WTC11 (cell line): ENCODE measurements around the gene RPL36AL. TPM values are rescaled to one million over a fixed set of nuclear protein-coding genes. Genes with fewer than 3 reads are reported as not detected.
"Not testable (repeated sequence)": the region's sequence is repeated elsewhere in the genome, so short reads cannot be mapped to it uniquely, and the experiment has no call there.

Experiments
- ATAC-seq: fragments of 200-7000 bp; cut with Tn5 transposase; 2 replicates; pipeline ENCODE4 v1.10.0; 2021; ENCODE audit warnings: mild to moderate bottlenecking, moderate library complexity
- CTCF ChIA-PET: fragments of 300-600 bp; sonication (Branson Sonifier 250); formaldehyde crosslinking; loops from one replicate; lab custom pipeline; 2021; ENCODE audit warnings: antibody characterized with exemption; lab: Charles Lee
- POLR2A ChIA-PET: fragments of 350-600 bp; sonication (Branson Sonifier 250); formaldehyde crosslinking; loops from one replicate; lab custom pipeline; 2021; ENCODE audit warnings: antibody characterized with exemption; lab: Charles Lee
- DNase-seq: peaks from one replicate; pipeline ENCODE4 v3.0.0; 2021; ENCODE audit warnings: low spot score
- H3K27ac Mint-ChIP-seq: 2 replicates; pipeline ENCODE4 v1.8.0; 2021; ENCODE audit warnings: mixed read lengths
- H3K27me3 Mint-ChIP-seq: 2 replicates; pipeline ENCODE4 v1.8.0; 2021; ENCODE audit warnings: low read depth, mild to moderate bottlenecking, moderate library complexity, mixed read lengths
- H3K36me3 Mint-ChIP-seq: 2 replicates; pipeline ENCODE4 v1.8.0; 2021; ENCODE audit warnings: mixed read lengths
- H3K4me1 Mint-ChIP-seq: 2 replicates; pipeline ENCODE4 v1.8.0; 2022; ENCODE audit warnings: mixed read lengths
- H3K4me3 Mint-ChIP-seq: 2 replicates; pipeline ENCODE4 v1.8.0; 2021; ENCODE audit warnings: mild to moderate bottlenecking, moderate library complexity, mixed read lengths
- H3K9me3 Mint-ChIP-seq: 2 replicates; pipeline ENCODE4 v1.8.0; 2021; ENCODE audit warnings: mixed read lengths
- E2F1 ChIP-seq: sonication (generic); formaldehyde crosslinking; IDR thresholded peaks from 2 replicates; pipeline ENCODE4 v1.8.0; 2022; ENCODE audit warnings: mild to moderate bottlenecking, missing genetic modification reagents
- ETV6 ChIP-seq: sonication (generic); formaldehyde crosslinking; IDR thresholded peaks from 2 replicates; pipeline ENCODE4 v1.8.1; 2022; ENCODE audit warnings: mild to moderate bottlenecking, missing genetic modification reagents
- GABPB1 ChIP-seq: sonication (generic); formaldehyde crosslinking; IDR thresholded peaks from 2 replicates; pipeline ENCODE4 v1.8.1; 2023; ENCODE audit warnings: mild to moderate bottlenecking, missing genetic modification reagents
- RELA ChIP-seq: sonication (generic); formaldehyde crosslinking; IDR thresholded peaks from 2 replicates; pipeline ENCODE4 v1.8.1; 2022; ENCODE audit warnings: missing genetic modification reagents, mild to moderate bottlenecking, borderline replicate concordance
- SP1 ChIP-seq: sonication (generic); formaldehyde crosslinking; conservative IDR thresholded peaks from 2 replicates; pipeline ENCODE4 v1.8.1; 2022; ENCODE audit warnings: missing genetic modification reagents
- ZNF121 ChIP-seq: sonication (generic); formaldehyde crosslinking; IDR thresholded peaks from 2 replicates; pipeline ENCODE4 v1.8.0; 2023; ENCODE audit warnings: missing genetic modification reagents
- ZNF138 ChIP-seq: sonication (generic); formaldehyde crosslinking; conservative IDR thresholded peaks from 2 replicates; pipeline ENCODE4 v1.8.1; 2022; ENCODE audit warnings: mild to moderate bottlenecking, moderate library complexity, missing genetic modification reagents
- total RNA-seq: library from RNA; stranded (reverse); gene quantifications from 3 replicates; pipeline ENCODE4 v1.2.3, GENCODE V29; 2021
- TF ChIP-seq, protein P1 (sequence below): sonication (generic); formaldehyde crosslinking; IDR thresholded peaks from 2 replicates; pipeline ENCODE4 v1.8.1; 2022; ENCODE audit warnings: mild to moderate bottlenecking, moderate library complexity, missing genetic modification reagents
- TF ChIP-seq, protein P2 (sequence below): fragments of 250-450 bp; sonication (Bioruptor Pico); IDR thresholded peaks from 2 replicates; pipeline ENCODE4 v1.9.0; 2021; ENCODE audit warnings: mild to moderate bottlenecking

Gene RPL36AL
- total RNA-seq, 1 experiment from 2014 or later, result 212 TPM

- H3K27ac Mint-ChIP-seq, result no peak overlapping the region
- no peak for ATAC-seq
- no peak overlapping the region for H3K4me3 Mint-ChIP-seq
Observed at GRCh38 chr14:49659526-49660455, 39.4 kb upstream of the RPL36AL start.

DNA sequence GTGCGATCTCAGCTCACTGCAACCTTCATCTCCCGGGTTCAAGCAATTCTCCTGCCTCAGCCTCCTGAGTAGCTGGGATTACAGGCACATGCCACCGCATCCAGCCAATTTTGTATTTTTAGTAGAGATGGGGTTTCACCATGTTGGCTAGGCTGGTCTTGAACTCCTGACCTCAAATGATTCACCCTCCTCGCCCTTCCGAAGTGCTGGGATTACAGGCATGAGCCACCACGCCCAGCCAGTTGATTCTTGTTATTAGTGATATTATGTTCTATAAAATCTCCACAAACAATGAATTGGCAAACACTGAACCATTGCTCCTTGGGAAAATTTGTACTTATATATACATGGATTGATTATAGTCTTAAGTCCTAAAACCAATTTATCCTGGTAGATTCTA lies 37.1 kb upstream of the RPL36AL start:
- H3K9me3 Mint-ChIP-seq, CTCF ChIA-PET, H3K36me3 Mint-ChIP-seq: not testable (repeated sequence)

More at GRCh38 chr14:49659526-49660455, 39.4 kb upstream of the RPL36AL start:
- POLR2A ChIA-PET, result no interaction called here
- DNase-seq, result no peak
- Mint-ChIP-seq H3K36me3 (peaks cover 6% of the 10 kb centered on the region), H3K9me3 (no peaks in the 10 kb centered on the region), H3K4me1 (no peaks in the 10 kb centered on the region), H3K27me3 (no peaks in the 10 kb centered on the region)
- CTCF ChIA-PET, result no interaction called here
- TF ChIP-seq RELA (CRISPR knock-in tag) (no peak), GABPB1 (CRISPR knock-in tag) (0 out of 2 replicates have a peak, but pooled peaks have one; percentile 25)

GRCh38 chr14:49654511-49654910 lies 34.1 kb upstream of the RPL36AL start:
- H3K4me1 Mint-ChIP-seq, result no peaks in the 10 kb centered on the region
- TF ChIP-seq ETV6 (CRISPR knock-in tag), result no peak
- TF ChIP-seq, protein P1, sequence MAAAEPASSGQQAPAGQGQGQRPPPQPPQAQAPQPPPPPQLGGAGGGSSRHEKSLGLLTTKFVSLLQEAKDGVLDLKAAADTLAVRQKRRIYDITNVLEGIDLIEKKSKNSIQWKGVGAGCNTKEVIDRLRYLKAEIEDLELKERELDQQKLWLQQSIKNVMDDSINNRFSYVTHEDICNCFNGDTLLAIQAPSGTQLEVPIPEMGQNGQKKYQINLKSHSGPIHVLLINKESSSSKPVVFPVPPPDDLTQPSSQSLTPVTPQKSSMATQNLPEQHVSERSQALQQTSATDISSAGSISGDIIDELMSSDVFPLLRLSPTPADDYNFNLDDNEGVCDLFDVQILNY (CRISPR knock-in tag), result no peak
- no peak overlapping the region for H3K27ac Mint-ChIP-seq
- ATAC-seq, result no peak
- H3K36me3 Mint-ChIP-seq, result peaks cover 14% of the 10 kb centered on the region
- CTCF ChIA-PET, result interaction anchor here (1.0 kb wide), 1 partner anchor 21 kb away, joined by 3 read pairs; no protein-coding TSS in a partner anchor
- H3K9me3 Mint-ChIP-seq, result no peaks in the 10 kb centered on the region
- H3K4me3 Mint-ChIP-seq, result no peak overlapping the region
- POLR2A ChIA-PET, result interaction anchor here (0.6 kb wide), 1 partner anchor 234 kb away, joined by 4 read pairs; no protein-coding TSS in a partner anchor
- no peak for DNase-seq
- H3K27me3 Mint-ChIP-seq, result no peaks in the 10 kb centered on the region

More for the DNA sequence above, 37.1 kb upstream of the RPL36AL start:
- H3K27ac Mint-ChIP-seq, POLR2A ChIA-PET, H3K27me3 Mint-ChIP-seq, H3K4me3 Mint-ChIP-seq, H3K4me1 Mint-ChIP-seq, DNase-seq, ATAC-seq: not testable (repeated sequence)

- peaks cover 16% of the 10 kb centered on the region for H3K36me3 Mint-ChIP-seq
- no peak for DNase-seq
- no peaks in the 10 kb centered on the region for H3K27me3 Mint-ChIP-seq
Observed at GRCh38 chr14:49653508-49653907, 33.1 kb upstream of the RPL36AL start.

DNA sequence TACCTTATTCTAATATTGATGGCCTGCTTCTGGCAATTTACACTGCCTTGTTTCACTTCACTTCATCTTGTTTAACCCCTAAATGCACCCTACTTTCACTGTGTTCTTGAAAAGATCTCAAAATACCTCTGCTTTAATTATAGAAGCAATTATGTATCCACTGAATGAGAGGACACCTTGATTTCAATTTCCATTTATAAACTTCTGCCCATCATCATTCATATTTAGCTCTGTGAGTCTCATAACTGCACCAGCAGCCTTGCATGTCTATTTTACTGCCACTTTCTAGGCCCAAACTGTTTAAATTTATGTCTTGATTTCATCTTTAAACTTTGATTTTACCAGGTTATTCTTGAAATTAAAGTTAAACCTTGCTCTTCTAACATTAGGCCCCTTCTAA lies 21.7 kb upstream of the RPL36AL start:
- peaks cover 14% of the 10 kb centered on the region for H3K4me1 Mint-ChIP-seq
- no peaks in the 10 kb centered on the region for H3K9me3 Mint-ChIP-seq
- no peaks in the 10 kb centered on the region for H3K27me3 Mint-ChIP-seq
- no peak for TF ChIP-seq ZNF138 (CRISPR knock-in tag)
- TF ChIP-seq, protein P1 (CRISPR knock-in tag), result no peak
- TF ChIP-seq SP1 (CRISPR knock-in tag), result no peak
- TF ChIP-seq, protein P2, sequence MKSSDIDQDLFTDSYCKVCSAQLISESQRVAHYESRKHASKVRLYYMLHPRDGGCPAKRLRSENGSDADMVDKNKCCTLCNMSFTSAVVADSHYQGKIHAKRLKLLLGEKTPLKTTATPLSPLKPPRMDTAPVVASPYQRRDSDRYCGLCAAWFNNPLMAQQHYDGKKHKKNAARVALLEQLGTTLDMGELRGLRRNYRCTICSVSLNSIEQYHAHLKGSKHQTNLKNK (CRISPR knock-in tag), result no peak
- TF ChIP-seq ETV6 (CRISPR knock-in tag), result no peak
- H3K36me3 Mint-ChIP-seq, result peaks cover 28% of the 10 kb centered on the region
- DNase-seq (no peak), ATAC-seq (no peak)
- no peak overlapping the region for H3K4me3 Mint-ChIP-seq
- ChIA-PET POLR2A (no interaction called here), CTCF (no interaction called here)
- peak overlapping the region; percentile 68 for H3K27ac Mint-ChIP-seq

More at GRCh38 chr14:49653508-49653907, 33.1 kb upstream of the RPL36AL start:
- TF ChIP-seq ZNF121 (CRISPR knock-in tag) (peak; percentile 89; the same call in 1 of the 2 replicates), E2F1 (no peak)
- H3K4me1 Mint-ChIP-seq, result no peaks in the 10 kb centered on the region
- no peak overlapping the region for H3K4me3 Mint-ChIP-seq
- POLR2A ChIA-PET, result no interaction called here
- no peak for ATAC-seq
- H3K9me3 Mint-ChIP-seq, result no peaks in the 10 kb centered on the region
- CTCF ChIA-PET, result no interaction called here
- no peak overlapping the region for H3K27ac Mint-ChIP-seq
